Fibroblast of the aortic adventitia (primary cell): ENCODE data around the gene CDH13. TPM values are rescaled to one million over a fixed set of nuclear protein-coding genes. Genes with fewer than 3 reads are reported as not detected.

Experiments used
- DNase-seq: peaks from one replicate; pipeline ENCODE4 v3.0.0-alpha.2; 2010; ENCODE audit warnings: low read depth
- H3K4me3 ChIP-seq: 2 replicates; pipeline ENCODE4 v1.5.1; 2011; ENCODE audit warnings: low read depth, mild to moderate bottlenecking, control low read depth, low read length, moderate library complexity
- total RNA-seq: library from RNA; depleted of rRNA; stranded (reverse); fragments of >200 nt; gene quantifications from 2 replicates; pipeline ENCODE4 v1.2.3, GENCODE V29; 2012; ENCODE audit warnings: low replicate concordance
- TF ChIP-seq, protein P1 (sequence below): IDR thresholded peaks from 2 replicates; pipeline ENCODE4 v1.5.1; 2011; ENCODE audit warnings: mild to moderate bottlenecking, low read length, control low read depth, inconsistent platforms; ENCODE audit not compliant: insufficient read depth

The CDH13 gene
- total RNA-seq, 1 donor = 55.7 TPM

DNA sequence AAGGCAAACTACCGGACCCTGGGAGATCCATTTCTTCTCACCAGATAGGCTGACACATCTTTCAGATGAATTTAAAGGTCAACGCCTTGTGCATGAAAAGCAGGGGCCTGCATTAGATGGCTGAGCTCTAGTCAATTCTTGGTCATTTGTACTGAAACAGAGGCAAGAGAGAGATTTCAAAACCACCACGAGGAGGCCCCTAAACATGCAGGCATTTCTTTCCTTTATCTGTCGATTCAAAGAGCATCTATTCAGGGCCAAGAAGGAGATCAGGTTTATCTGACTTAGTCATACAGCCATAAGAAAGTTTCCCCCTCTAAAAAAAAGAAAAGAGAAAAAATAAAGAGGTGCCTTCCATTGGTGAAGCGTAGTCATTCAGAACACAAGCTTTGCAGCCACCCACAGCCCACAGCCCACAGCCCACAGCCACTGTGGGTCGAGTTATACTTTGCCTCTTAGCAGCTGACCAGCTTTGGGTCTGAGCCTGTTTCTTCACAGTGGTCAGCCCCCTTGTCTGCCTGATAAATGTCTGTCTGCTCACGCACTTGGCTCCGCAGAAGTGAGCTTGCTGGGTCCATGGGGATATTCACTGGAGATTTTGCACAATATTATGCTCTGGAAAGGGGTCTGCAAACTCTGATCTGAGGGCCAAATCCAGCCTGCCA, 207.5 kb downstream of the CDH13 start:
- TF ChIP-seq, protein P1, sequence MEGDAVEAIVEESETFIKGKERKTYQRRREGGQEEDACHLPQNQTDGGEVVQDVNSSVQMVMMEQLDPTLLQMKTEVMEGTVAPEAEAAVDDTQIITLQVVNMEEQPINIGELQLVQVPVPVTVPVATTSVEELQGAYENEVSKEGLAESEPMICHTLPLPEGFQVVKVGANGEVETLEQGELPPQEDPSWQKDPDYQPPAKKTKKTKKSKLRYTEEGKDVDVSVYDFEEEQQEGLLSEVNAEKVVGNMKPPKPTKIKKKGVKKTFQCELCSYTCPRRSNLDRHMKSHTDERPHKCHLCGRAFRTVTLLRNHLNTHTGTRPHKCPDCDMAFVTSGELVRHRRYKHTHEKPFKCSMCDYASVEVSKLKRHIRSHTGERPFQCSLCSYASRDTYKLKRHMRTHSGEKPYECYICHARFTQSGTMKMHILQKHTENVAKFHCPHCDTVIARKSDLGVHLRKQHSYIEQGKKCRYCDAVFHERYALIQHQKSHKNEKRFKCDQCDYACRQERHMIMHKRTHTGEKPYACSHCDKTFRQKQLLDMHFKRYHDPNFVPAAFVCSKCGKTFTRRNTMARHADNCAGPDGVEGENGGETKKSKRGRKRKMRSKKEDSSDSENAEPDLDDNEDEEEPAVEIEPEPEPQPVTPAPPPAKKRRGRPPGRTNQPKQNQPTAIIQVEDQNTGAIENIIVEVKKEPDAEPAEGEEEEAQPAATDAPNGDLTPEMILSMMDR = peak; percentile 43

DNA sequence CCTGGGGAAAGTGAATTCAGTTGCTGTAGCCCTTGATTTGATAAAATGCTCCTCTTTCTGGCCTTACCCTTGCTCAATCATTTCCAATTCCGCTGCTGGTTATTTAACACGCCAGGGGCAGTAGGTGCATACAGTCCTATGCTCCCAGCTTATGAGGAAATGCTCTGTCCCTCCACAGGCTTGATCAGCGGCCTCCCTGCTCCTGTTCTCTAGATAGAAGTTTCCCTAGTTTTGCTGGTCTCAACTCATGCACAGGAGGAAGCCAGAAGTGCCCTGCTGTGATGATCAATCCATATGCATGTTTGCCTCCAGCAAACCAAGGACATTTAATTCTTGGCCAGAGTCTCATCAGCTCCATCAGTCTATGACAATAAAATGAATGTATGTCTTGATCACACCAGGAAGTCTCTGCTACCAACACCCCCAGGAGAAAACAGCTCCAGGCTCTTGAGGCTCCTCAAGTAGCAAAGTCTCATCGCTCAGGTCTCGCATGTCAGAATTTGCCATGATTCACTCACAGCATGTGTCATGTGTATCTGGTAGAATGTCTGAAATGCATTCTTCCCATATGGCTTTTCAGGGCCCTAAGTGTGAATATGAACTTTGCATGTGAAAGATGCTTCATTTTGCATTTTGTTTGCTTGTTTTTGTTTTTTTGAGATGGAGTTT, 208.9 kb downstream of the CDH13 start:
- TF ChIP-seq, protein P1 = no peak
- no peak for DNase-seq
- no peak overlapping the region for H3K4me3 ChIP-seq

More for the DNA sequence above, 207.5 kb downstream of the CDH13 start:
- no peak overlapping the region for H3K4me3 ChIP-seq
- DNase-seq = peak; percentile 74

DNA sequence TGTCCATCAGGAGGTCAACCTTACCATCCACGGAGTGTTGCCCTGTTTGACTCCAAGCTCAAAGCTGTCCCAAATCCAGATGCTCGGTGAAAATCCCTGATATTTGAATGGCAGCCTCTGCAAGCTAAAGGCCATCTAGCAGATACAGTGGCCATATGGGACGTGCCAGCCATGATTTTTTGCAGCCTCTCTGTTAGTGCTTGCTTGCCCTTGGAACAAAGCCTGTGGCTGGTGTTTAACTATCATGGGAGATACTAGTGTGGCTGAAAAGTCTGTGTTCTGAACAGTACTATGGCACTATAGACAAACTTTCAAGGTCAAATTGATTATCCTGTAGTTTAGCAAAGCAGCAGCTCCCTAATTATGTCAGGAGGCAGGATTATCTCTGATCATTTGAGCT, 214.3 kb downstream of the CDH13 start:
- DNase-seq = no peak
- H3K4me3 ChIP-seq = no peak overlapping the region
- TF ChIP-seq, protein P1 = no peak

DNA sequence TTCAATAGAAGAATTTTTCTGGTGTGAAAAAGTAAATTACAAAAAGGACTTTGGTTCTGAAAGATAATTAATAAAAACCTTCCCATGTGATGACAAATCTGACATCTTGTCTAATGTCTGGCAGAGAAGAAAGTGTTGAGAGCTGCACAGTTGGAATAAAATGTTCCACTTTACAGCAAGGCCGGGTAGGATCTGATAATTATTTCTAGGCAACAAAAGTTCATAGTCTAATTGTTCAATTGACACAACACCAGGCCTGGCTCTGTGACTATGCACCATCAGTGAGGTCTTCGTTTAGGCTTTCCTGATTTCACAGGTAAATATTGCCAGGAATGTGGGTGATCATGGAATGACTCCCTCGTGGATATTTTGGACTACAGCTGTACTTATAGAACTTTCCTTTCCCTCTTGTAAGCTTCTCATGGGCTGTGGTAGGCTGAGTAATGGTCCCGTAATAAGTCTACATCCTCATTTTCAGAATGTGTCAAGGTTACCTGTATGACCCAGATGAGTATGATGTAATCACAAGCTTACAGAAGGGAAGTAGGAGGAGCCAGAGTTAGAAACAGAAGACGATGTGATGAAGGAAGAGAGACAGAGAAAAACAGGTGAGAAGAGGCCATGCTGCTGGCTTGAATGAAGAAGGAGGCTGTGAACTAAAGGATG, 217.0 kb downstream of the CDH13 start:
- TF ChIP-seq, protein P1 = no peak
- H3K4me3 ChIP-seq = no peak overlapping the region

DNA sequence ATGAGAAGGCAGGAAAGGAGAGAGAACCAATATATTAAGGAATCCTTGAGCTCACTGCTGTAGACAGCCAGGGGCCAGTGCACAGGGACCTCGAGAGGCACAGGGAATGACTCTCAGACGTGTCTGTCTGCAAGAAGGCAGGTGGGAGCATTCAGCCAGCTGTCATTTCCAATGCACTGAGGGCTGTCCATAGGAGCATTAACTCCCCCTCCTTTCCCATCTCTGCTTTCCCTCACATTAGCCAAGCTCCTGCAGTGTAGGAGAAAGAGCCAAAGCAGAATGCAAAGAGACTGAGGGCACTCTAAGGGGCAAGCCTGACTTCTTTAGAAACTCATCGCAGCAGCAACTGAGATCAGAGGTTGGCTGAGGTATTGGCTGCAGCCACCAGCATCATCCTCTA, 218.3 kb downstream of the CDH13 start:
- no peak for DNase-seq
- H3K4me3 ChIP-seq = no peak overlapping the region
- TF ChIP-seq, protein P1 = no peak

More for the DNA sequence above, 217.0 kb downstream of the CDH13 start:
- DNase-seq = no peak

DNA sequence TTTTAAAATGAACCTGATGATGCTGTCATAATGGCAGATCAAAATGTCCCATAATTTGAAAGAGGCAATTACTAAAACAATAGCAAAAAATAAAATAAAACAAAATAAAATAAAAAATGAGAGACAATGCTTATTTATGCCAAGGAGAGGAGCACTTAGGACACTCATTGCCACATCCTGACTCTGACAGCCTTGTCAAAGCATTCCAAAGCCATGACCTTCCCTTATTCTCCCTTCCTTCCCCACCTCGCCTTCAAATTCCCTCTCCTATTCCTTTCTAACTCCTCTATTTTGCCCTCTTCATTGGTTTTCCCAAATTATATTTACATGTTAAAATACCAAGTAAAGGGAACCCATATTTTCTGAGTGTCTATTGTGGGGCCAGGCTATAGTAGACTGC, 220.0 kb downstream of the CDH13 start:
- DNase-seq = no peak
- H3K4me3 ChIP-seq = no peak overlapping the region
- TF ChIP-seq, protein P1 = no peak
